Liver (tissue), 9 donors: ENCODE results near the gene PLAC1. TPM values are rescaled to one million over a fixed set of nuclear protein-coding genes. Genes with fewer than 3 reads are reported as not detected.

Experiments
- DNase-seq: peaks from one replicate; pipeline ENCODE4 v3.0.0-alpha.2; 2017; ENCODE audit warnings: low spot score
- H3K27ac ChIP-seq, 2 donors: one replicate each; pipeline ENCODE4 v1.7.0; 2013; ENCODE audit warnings: inconsistent platforms in 2 of 2, low read length in 2 of 2, control low read depth in 1 of 2, low read depth in 1 of 2, mild to moderate bottlenecking in 1 of 2
- H3K27me3 ChIP-seq, 4 donors: one replicate each; pipeline versions ENCODE4 v1.6.1 to v1.7.0; 2013; ENCODE audit warnings: low read length in 3 of 4, inconsistent platforms in 1 of 4, mild to moderate bottlenecking in 1 of 4, moderate library complexity in 1 of 4; ENCODE audit not compliant: control insufficient read depth in 4 of 4, insufficient read depth in 4 of 4
- H3K36me3 ChIP-seq, 4 donors: one replicate each; pipeline versions ENCODE4 v1.6.1 to v1.7.0; 2013; ENCODE audit warnings: low read length in 3 of 4, mild to moderate bottlenecking in 3 of 4, low read depth in 1 of 4, moderate library complexity in 1 of 4; ENCODE audit not compliant: control insufficient read depth in 4 of 4, insufficient read depth in 3 of 4
- H3K4me1 ChIP-seq, 4 donors: one replicate each; pipeline versions ENCODE4 v1.6.1 to v1.7.0; 2013; ENCODE audit warnings: low read length in 3 of 4, mild to moderate bottlenecking in 3 of 4, moderate library complexity in 1 of 4; ENCODE audit not compliant: control insufficient read depth in 4 of 4, insufficient read depth in 4 of 4
- H3K4me3 ChIP-seq, 3 donors: one replicate each; pipeline versions ENCODE4 v1.6.1 to v1.7.0; 2013; ENCODE audit warnings: low read length in 3 of 3, control low read depth in 1 of 3, low read depth in 1 of 3, mild to moderate bottlenecking in 1 of 3
- H3K9ac ChIP-seq, 2 donors: one replicate each; pipeline ENCODE4 v1.7.0; 2013; ENCODE audit warnings: low read length in 2 of 2, mild to moderate bottlenecking in 2 of 2, moderate library complexity in 2 of 2, control low read depth in 1 of 2, low read depth in 1 of 2
- H3K9me3 ChIP-seq, 4 donors: one replicate each; pipeline versions ENCODE4 v1.6.1 to v1.7.0; 2013; ENCODE audit warnings: low read length in 3 of 4; ENCODE audit not compliant: control insufficient read depth in 4 of 4
- ATF3 ChIP-seq: IDR thresholded peaks from 2 replicates; pipeline ENCODE4 v1.6.1; 2016; ENCODE audit warnings: antibody characterized with exemption
- EGR1 ChIP-seq, 2 donors: IDR thresholded peaks; 2 replicates each; pipeline ENCODE4 v1.6.1; 2016 to 2018; ENCODE audit warnings: antibody characterized with exemption in 2 of 2, low read depth in 2 of 2
- FOXA1 ChIP-seq: IDR thresholded peaks from 2 replicates; pipeline ENCODE4 v1.6.1; 2016; ENCODE audit warnings: antibody characterized with exemption
- FOXA2 ChIP-seq: IDR thresholded peaks from 2 replicates; pipeline ENCODE4 v1.6.1; 2016; ENCODE audit warnings: antibody characterized with exemption
- GABPA ChIP-seq, 2 donors: IDR thresholded peaks in 1 of 2; conservative IDR thresholded peaks in 1 of 2; 2 replicates each; pipeline ENCODE4 v1.6.1; 2016; ENCODE audit warnings: antibody characterized with exemption in 2 of 2, mild to moderate bottlenecking in 1 of 2, moderate library complexity in 1 of 2
- HNF4A ChIP-seq, 2 donors: conservative IDR thresholded peaks; 2 replicates each; pipeline ENCODE4 v1.6.1; 2016; ENCODE audit warnings: antibody characterized with exemption in 2 of 2, mild to moderate bottlenecking in 2 of 2
- HNF4G ChIP-seq: IDR thresholded peaks from 2 replicates; pipeline ENCODE4 v1.6.1; 2016; ENCODE audit warnings: antibody characterized with exemption
- JUND ChIP-seq, 2 donors: IDR thresholded peaks; 2 replicates each; pipeline ENCODE4 v1.6.1; 2016; ENCODE audit warnings: antibody characterized with exemption in 2 of 2
- MAX ChIP-seq: IDR thresholded peaks from 2 replicates; pipeline ENCODE4 v1.6.1; 2016; ENCODE audit warnings: antibody characterized with exemption
- NR2F2 ChIP-seq: IDR thresholded peaks from 2 replicates; pipeline ENCODE4 v1.6.1; 2016; ENCODE audit warnings: antibody characterized with exemption
- RAD21 ChIP-seq, 2 donors: IDR thresholded peaks; 2 replicates each; pipeline ENCODE4 v1.6.1; 2016; ENCODE audit warnings: antibody characterized with exemption in 2 of 2, mild to moderate bottlenecking in 2 of 2
- REST ChIP-seq: IDR thresholded peaks from 2 replicates; pipeline ENCODE4 v1.6.1; 2016; ENCODE audit warnings: antibody characterized with exemption, mild to moderate bottlenecking
- SP1 ChIP-seq: IDR thresholded peaks from 2 replicates; pipeline ENCODE4 v1.6.1; 2018; ENCODE audit warnings: antibody characterized with exemption, mild to moderate bottlenecking
- TAF1 ChIP-seq: conservative IDR thresholded peaks from 2 replicates; pipeline ENCODE4 v1.6.1; 2016; ENCODE audit warnings: antibody characterized with exemption, mild to moderate bottlenecking
- YY1 ChIP-seq: IDR thresholded peaks from 2 replicates; pipeline ENCODE4 v1.6.1; 2016; ENCODE audit warnings: antibody characterized with exemption, mild to moderate bottlenecking
- WGBS: extraction: QIAGEN DNeasy Blood & Tissue Kit; methylation state at CpG from one replicate; pipeline ENCODE4 v1.1.7; 2013; 5-methylcytosine and 5-hydroxymethylcytosine counted together
- polyA plus RNA-seq, 2 donors: library from polyadenylated mRNA; stranded (reverse) in 1 of 2; unstranded in 1 of 2; fragments of 200-250 nt in 1 of 2; fragments of >200 nt in 1 of 2; fragmentation: Nextera tagmentation in 1 of 2; extraction: Ambion mirVana in 1 of 2; gene quantifications; one replicate each; pipeline versions ENCODE4 v1.2.1 to v1.2.3, GENCODE V29; 2013 to 2015
- total RNA-seq, 2 donors: library from RNA; depleted of rRNA; stranded (reverse); fragments of >200 nt; gene quantifications; one replicate each; pipeline ENCODE4 v1.2.3, GENCODE V29; 2014
- donor health status: healthy.
- donor health status: healthy.
- donor health status: healthy.
- donor health status: healthy.
- donor health status: healthy.

The PLAC1 gene
- total and polyA plus RNA-seq, 4 donors = not detected

- H3K27me3 ChIP-seq = peaks cover 0 to 3% (median 0%) of the 10 kb centered on the region in 4 donors
- peaks cover 0 to 2% (median 0%) of the 10 kb centered on the region in 4 donors for H3K9me3 ChIP-seq
- H3K36me3 ChIP-seq = no peaks in the 10 kb centered on the region
- no peak overlapping the region for H3K27ac ChIP-seq
- H3K9ac ChIP-seq = no peak overlapping the region
- no peak for DNase-seq
- H3K4me1 ChIP-seq = peaks cover 0 to 10% (median 5%) of the 10 kb centered on the region in 4 donors
- no peak for TF ChIP-seq JUND (IDR thresholded peaks at IDR 0.05)
- TF ChIP-seq HNF4G = no peak
- no peak for TF ChIP-seq EGR1 (IDR thresholded peaks at IDR 0.05; ENCODE audit: low read depth in 2 of 2)
- no peak for TF ChIP-seq TAF1
- no peak for TF ChIP-seq MAX
- TF ChIP-seq RAD21 (IDR thresholded peaks at IDR 0.05) = no peak
- WGBS = 51% methylated on average over 8 of the region's 8 CpGs
- no peak overlapping the region for H3K4me3 ChIP-seq
Observed at GRCh38 chrX:134554291-134554690, 104.0 kb downstream of the PLAC1 start.

GRCh38 chrX:134552351-134552750 is 105.9 kb downstream of the PLAC1 start:
- no peak for DNase-seq
- H3K27ac ChIP-seq = no peak overlapping the region
- H3K4me1 ChIP-seq = peaks cover 0 to 13% (median 9%) of the 10 kb centered on the region in 4 donors
- 69% methylated on average over 5 of the region's 5 CpGs for WGBS
- H3K36me3 ChIP-seq = no peaks in the 10 kb centered on the region
- no peak overlapping the region for H3K4me3 ChIP-seq
- H3K27me3 ChIP-seq = peaks cover 0 to 10% (median 0%) of the 10 kb centered on the region in 4 donors
- TF ChIP-seq SP1 (no peak), NR2F2 (no peak), ATF3 (no peak), FOXA1 (no peak), RAD21 (IDR thresholded peaks at IDR 0.05) (no peak), GABPA (IDR thresholded peaks at IDR 0.05 in 1 of 2, conservative IDR thresholded peaks at IDR 0.05 in 1 of 2) (no peak), MAX (no peak), FOXA2 (no peak), YY1 (no peak), TAF1 (no peak), HNF4A (conservative IDR thresholded peaks at IDR 0.05) (no peak), HNF4G (no peak), EGR1 (IDR thresholded peaks at IDR 0.05; ENCODE audit: low read depth in 2 of 2) (no peak), JUND (IDR thresholded peaks at IDR 0.05) (no peak), REST (no peak)
- H3K9me3 ChIP-seq = peaks cover 0 to 2% (median 0%) of the 10 kb centered on the region in 4 donors
- H3K9ac ChIP-seq = no peak overlapping the region
